ENCODE data around the gene CUL4A. TPM values are rescaled to one million over a fixed set of nuclear protein-coding genes. Genes with fewer than 3 reads are reported as not detected.

The CUL4A gene
- total RNA-seq, 1 donor from 2014 or later = 60.1 TPM

DNA sequence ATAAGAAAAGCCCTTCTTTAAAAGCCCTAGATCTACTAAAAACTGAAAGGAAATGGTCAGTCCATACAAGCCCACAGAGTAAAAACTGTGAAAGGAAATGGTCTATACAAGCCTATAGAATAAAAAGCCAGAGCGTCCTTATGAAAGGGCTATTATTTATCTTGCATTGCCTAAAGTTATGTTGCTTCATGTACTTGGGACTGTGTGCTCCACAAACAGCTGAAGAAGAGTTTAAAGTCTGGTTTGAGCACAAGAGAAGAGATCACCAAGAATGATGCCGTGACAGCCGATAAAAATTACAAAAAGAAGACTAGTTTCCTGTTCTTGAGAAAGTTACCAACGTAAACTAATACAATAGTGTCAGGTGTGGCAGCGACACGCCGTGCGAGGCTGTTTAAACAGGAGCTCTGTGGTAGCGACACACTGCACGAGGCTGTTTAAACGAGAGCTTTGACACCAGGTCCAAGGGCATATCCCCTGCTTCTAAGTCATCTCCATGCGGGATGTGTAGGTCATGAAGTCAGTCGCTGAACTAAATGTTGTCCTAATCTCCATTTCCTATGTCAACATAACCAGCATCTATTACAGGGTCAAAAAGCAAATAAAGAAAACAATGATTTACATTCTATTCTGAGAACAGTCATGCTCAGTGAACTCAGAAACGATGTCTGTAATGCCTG, 25.8 kb upstream of the CUL4A start:
- Histone ChIP-seq H3K9me3 (no peaks in the 10 kb centered on the region), H3K4me3 (no peak overlapping the region), H3K4me1 (no peaks in the 10 kb centered on the region), H3K27ac (no peak overlapping the region), H3K36me3 (peaks cover 85% of the 10 kb centered on the region), H3K27me3 (ENCODE audit: low read depth) (no peaks in the 10 kb centered on the region)
- DNase-seq (no peak), ATAC-seq (no peak)
- TF ChIP-seq, protein P1, sequence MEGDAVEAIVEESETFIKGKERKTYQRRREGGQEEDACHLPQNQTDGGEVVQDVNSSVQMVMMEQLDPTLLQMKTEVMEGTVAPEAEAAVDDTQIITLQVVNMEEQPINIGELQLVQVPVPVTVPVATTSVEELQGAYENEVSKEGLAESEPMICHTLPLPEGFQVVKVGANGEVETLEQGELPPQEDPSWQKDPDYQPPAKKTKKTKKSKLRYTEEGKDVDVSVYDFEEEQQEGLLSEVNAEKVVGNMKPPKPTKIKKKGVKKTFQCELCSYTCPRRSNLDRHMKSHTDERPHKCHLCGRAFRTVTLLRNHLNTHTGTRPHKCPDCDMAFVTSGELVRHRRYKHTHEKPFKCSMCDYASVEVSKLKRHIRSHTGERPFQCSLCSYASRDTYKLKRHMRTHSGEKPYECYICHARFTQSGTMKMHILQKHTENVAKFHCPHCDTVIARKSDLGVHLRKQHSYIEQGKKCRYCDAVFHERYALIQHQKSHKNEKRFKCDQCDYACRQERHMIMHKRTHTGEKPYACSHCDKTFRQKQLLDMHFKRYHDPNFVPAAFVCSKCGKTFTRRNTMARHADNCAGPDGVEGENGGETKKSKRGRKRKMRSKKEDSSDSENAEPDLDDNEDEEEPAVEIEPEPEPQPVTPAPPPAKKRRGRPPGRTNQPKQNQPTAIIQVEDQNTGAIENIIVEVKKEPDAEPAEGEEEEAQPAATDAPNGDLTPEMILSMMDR (IDR thresholded peaks at IDR 0.05) = no peak
- intact Hi-C loops (cut with DNase I) = no loop called here

DNA sequence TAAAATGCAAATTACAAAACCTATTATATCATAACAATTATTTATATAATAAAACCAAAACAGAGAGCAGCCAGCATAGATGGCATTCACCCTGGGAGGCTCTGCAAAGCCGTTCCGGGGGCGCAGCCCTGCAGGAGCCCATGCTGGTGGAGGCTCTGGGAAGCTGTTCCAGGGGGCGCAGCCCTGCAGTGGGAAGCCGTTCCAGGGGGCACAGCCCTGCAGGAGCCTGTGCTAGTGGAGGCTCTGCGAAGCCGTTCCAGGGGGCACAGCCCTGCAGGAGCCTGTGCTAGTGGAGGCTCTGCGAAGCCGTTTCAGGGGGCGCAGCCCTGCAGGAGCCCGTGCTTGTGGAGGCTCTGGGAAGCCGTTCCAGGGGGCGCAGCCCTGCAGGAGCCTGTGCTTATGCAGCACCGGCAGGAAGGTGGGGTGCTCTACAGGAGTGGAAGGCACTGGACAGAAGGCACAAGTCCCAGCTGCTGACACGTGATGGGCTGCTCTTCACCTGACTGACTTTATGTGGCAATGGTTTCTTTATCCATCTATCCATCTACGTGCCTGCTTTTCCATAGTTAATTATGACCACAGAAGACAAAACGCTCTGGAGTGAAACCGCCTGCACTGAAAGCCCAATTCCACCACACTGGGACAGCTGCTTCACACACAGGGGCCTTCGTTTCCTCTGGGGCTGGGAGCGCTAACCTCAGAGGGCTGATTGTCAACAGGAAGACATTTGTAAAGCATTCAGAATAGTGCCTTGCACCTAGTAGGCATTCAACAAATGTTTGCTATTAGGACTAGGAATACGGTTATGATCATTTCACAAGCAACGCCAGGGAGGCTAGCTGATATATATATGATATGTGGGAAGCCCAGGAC, 24.6 kb upstream of the CUL4A start:
- peaks cover 78% of the 10 kb centered on the region for H3K36me3 ChIP-seq
- no peaks in the 10 kb centered on the region for H3K4me1 ChIP-seq
- no peak for DNase-seq
- H3K27me3 ChIP-seq (ENCODE audit: low read depth) = no peaks in the 10 kb centered on the region
- intact Hi-C loops (cut with DNase I) = no loop called here
- H3K4me3 ChIP-seq = no peak overlapping the region
- no peak for ATAC-seq
- H3K9me3 ChIP-seq = no peaks in the 10 kb centered on the region
- TF ChIP-seq, protein P1 (IDR thresholded peaks at IDR 0.05) = no peak
- peak overlapping the region; percentile 2 for H3K27ac ChIP-seq

DNA sequence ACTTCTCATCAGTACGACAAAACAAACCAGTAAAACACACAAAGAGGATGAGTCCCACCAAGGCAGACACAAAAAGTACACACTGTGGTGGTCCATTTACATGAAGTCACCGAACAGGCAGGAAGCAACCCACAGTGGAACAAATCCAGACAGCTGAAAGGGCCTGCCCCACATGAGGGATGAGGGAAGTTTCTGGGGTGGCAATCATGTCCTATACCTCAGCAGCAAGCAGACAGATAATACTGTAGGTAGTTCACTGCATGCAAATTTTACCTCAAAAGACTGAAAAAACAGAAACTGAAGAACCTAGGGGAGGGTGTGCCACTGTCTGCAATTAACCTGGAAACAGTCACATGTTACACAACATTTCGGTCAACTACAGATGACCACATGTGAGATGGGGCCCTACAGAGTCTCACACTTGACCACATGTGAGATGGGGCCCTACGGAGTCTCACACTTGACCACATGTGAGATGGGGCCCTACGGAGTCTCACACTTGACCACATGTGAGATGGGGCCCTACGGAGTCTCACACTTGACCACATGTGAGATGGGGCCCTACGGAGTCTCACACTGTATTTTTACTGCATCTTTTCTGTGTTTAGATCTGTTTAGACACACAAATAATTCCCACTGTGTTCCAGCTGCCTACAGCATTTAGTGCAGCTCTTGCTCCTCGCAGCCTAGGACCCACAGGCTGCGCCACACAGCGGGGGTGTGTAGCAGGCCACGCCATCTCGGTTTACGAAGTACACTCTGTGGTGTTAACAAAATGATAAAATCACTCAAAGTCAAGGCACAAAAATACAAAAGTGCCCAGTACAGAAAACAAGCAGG, 23.1 kb upstream of the CUL4A start:
- no peaks in the 10 kb centered on the region for H3K9me3 ChIP-seq
- peaks cover 75% of the 10 kb centered on the region for H3K36me3 ChIP-seq
- intact Hi-C loops (cut with DNase I) = no loop called here
- ATAC-seq = peak in 1 of 2 donors; percentile 63
- H3K4me1 ChIP-seq = no peaks in the 10 kb centered on the region
- no peak for DNase-seq
- H3K27me3 ChIP-seq (ENCODE audit: low read depth) = no peaks in the 10 kb centered on the region
- no peak overlapping the region for H3K4me3 ChIP-seq
- peak overlapping the region; percentile 50 for H3K27ac ChIP-seq
- TF ChIP-seq, protein P1 (IDR thresholded peaks at IDR 0.05) = no peak

DNA sequence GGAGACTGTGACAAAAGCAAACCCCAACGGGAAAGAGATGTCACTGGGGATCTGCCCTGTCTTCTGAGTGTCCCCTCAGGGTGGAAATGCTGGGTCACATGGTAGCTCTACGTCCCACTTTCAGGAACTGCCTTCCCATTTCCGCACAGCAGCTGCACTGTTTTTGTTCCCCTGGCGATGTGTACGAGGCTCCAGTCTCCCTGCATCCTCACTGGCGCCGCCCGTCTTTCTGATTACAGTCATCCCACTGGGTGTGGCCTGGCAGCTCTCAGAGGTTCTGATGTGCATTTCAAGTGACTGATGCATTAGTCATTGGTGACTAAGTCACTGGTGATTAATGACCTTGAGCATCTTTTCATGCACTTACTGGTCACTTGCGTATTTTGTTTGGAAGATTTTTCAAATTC, 22.1 kb upstream of the CUL4A start:
- no peaks in the 10 kb centered on the region for H3K9me3 ChIP-seq
- no peaks in the 10 kb centered on the region for H3K27me3 ChIP-seq (ENCODE audit: low read depth)
- peaks cover 73% of the 10 kb centered on the region for H3K36me3 ChIP-seq
- intact Hi-C loops (cut with DNase I) = no loop called here
- no peak overlapping the region for H3K4me3 ChIP-seq
- peak overlapping the region; percentile 50 for H3K27ac ChIP-seq
- ATAC-seq (peak; percentile 64 to 85), DNase-seq (no peak)
- TF ChIP-seq, protein P1 (IDR thresholded peaks at IDR 0.05) = no peak
- no peaks in the 10 kb centered on the region for H3K4me1 ChIP-seq
